Kidney glomerular epithelial cell (primary cell): ENCODE measurements around the gene GPR137C.
A peak's percentile ranks its signal among the peaks of the same experiment; 100 is the strongest.
"Not testable (repeated sequence)": the region's sequence is repeated elsewhere in the genome, so short reads cannot be mapped to it uniquely, and the experiment has no call there.

Experiments
- DNase-seq: peaks from one replicate; lab custom pipeline; 2025; lab: John Stamatoyannopoulos, UW

GPR137C gene

DNA sequence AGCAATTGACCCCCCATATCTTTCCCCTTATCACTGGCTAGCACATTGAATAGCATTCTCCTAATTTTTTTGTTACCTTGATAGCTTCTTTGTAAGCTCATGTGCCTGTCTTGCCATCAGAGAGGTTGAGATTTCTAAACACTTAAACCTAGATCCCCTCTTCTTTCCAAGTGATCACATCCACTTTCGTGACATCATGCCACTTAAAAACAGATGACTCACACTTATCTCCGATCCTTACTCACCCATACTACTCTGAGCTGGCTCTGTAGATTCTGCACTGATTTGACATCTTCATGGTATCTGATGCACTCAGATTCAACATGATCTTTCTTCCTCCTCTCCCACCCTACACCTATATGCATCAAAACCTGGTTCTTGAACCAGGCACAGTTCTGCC is 10.5 kb downstream of the GPR137C start:
- DNase-seq = peak; percentile 27

GRCh38 chr14:52568454-52568853 is 15.8 kb downstream of the GPR137C start:
- not testable (repeated sequence) for DNase-seq

- DNase-seq = no peak
Observed at GRCh38 chr14:52575858-52576257, 23.2 kb downstream of the GPR137C start.

DNA sequence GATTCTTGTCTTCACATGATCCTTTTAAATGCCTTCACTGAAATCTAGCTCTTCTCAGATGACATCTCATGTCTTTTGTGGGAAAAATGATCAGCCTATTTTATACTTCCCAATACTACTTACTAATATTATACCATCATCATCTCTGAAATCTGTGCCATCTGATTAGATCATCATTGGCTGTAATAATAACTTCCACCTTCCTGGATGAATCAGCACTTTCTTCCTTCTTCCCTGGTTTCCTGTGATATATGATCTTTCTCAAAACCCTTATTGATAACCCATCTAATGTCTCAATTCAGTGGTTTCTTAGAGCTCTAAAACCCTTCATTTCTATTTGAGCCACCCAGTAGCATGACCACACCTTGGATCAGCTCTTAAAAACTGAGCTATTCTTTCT is 30.9 kb downstream of the GPR137C start:
- no peak for DNase-seq

DNA sequence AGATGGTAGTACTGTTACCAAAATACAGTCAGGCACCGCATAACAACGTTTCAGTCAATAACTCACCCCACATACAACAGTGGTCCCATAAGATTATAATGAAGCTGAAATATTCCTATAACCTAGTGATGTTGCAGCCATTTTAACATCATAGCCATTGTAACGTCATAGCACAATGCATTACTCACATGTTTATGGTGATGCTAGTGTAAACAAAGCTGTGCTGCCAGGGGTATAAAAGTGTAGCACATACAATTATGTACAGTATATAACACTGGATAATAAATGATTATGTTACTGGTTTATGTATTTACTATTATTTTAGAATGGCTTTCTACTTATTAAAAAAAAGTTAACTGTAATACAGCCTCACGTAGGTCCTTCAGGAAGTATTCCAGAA is 37.0 kb downstream of the GPR137C start:
- no peak for DNase-seq

GRCh38 chr14:52590318-52590717 is 37.7 kb downstream of the GPR137C start:
- no peak for DNase-seq

- DNase-seq = no peak
Observed at GRCh38 chr14:52596320-52596719, 43.7 kb downstream of the GPR137C start.

DNA sequence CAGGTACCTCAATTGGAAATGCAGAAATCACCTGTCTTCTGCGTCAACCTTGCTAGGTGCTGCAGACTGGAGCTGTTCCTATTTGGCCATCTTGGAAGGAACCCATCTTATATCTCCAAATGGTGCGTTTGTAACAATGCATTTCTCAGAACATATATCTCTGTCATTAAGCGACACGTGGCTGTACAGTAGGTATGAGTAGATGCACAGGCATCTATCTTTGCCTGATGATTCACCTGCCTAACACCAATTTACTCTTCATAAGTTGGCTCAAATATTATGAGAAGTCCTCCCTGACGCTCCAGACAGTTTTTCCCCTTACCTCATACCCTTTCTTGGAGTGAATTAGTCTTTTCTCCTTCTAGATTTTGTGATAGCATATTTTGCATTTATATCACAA is 44.2 kb downstream of the GPR137C start:
- DNase-seq = no peak

- no peak for DNase-seq
Observed at GRCh38 chr14:52598568-52598967, 45.9 kb downstream of the GPR137C start.

DNA sequence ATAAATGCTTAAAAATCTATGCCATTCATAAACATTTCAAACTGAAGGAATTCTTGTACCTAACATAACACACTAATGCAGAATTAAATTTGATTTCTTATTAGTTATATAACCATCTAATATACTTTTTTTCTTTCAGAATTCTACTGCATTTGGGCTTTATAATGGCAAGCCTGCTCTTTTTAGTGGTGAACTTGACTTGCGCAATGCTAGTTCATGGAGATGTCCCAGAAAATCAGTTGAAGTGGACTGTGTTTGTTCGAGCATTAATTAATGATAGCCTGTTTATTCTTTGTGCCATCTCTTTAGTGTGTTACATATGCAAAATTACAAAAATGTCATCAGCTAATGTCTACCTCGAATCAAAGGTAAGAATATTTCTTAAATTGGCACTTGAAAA is 47.3 kb downstream of the GPR137C start:
- DNase-seq = no peak

DNA sequence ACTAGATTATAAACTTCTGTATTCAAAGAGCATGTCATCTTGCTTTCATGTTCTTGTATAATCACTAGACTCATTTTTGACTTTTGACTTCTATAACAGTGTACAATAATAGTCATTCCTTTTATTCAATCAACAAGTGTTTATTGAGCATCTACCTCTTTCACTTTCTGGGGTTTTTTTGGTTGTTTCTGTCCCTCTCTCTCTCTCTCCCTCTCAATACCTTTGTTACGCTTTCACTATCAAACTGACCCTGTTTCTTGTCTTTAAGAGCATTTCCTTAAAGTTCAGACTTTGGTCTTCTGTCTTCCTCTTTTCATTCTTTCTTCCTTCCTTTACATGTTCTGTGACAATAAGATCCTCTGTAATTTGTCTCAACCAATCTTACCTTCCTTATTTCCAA is 49.5 kb downstream of the GPR137C start:
- no peak for DNase-seq

DNA sequence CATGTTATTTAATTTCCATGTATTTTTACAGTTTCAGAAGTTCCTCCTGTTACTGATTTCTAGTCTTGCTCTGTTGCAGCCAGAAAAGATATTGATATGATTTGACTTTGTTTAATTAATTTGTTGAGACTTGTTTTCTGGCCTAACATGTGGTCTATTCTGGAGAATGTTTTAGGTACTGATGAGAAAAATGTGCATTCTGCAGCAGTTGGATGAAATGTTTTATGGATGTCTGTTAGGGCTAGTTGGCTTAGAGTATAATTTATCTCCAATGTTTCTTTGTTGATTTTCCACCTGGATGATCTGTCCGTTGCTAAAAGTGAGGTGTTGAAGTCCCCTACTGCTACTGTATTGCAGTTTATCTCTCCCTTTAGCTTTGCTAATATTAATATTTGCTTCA is 54.4 kb downstream of the GPR137C start:
- DNase-seq = no peak

DNA sequence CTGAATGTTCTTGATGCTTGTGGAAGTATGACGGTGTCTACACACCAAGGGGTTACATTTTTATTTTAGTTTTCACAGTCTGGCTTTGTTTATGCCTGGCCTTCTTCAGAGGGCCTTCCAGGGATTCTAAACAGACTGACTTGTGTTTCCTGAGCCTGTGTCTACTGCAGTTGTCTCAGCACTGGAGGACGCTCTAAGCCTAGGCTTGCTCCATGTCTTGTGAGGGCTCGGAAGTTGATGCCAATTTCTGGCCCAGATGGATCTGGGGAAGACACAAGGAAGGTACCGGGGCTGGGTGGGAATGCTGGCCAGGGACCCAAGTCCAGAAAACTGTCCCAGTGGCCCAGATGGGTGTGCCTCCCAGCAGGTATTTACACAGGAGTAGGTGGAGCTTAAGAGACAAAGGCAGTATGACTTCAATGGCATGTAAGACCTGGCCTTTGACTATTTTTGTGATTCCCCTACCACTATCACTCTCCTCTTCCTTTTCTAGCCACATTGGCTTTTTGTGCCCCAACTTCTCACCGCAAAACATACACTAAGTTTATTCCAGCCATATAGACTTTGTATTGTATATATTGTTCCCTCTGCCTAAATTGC is 56.9 kb downstream of the GPR137C start:
- DNase-seq = no peak

DNA sequence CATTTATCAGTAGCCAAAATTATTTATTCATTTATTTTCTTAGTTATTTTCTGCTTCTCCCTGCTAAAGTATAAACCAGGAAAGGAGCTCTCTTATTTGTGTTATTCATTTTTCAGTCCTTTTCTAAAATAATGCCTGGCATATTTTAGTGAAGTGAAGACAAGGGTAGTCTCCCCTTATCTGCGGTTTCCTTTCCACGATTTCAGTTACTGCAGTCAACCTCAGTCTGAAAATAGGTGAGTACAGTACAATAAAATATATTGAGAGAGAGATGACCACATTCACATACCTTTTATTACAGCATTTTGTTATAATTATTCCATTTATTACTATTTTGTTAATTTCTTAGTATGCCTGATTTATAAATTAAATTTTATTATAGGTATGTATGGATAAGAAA is 57.6 kb downstream of the GPR137C start:
- DNase-seq = no peak

DNA sequence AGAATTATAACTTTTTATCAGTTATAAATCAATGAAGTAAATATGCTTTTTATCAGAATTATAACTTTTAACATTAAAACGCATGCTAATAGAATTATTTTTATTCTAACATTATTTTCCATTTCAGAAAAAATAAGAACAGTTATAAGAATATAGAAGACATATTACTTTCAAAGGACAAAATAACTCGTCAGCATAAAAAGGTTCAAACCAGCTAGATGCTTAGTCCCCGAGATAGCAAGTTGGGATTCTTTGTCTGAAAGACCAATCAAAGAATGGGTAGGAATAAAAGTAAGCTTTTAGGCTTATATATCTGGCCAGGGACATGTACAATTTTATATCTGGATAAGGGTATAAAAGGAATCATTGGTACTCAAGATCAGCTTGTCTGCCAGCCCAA is 66.0 kb downstream of the GPR137C start:
- no peak for DNase-seq

DNA sequence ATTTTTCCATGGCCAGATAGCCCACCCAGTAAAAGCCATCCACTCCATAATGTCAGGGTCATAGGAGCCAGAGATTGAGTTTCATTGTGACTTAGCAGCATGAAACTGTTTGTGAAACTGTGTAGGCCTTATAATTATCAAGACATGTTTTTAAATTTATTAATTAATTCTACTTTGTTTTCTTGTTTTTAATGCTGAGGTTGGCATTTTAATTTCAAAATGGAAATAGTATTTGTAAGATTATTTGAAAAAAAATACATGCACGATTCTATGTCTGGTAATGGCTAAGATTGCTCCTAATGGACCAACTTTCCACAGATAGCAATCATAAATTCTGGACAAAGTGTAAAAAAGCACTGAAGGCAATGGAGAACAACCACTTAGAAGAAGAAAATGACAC is 67.1 kb downstream of the GPR137C start:
- DNase-seq = no peak

DNA sequence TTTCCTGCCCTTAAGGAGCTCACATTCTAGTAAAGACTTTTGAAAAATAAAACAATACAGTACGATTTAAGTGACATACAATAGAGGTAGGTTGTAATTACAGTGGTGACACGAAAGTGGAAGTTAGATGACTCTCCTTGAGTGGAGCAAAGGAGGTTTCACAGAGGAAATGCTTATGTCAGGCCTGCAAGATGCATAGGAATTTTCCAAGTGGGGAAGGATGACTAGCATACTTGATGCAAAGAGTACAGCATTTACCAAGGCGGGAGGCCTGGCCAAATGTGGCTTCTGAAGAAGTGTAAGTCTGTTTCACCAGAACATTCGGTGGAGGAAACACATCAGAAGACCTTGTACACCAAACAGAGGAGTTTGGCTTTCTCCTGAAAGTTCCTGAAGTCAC is 87.5 kb downstream of the GPR137C start:
- no peak for DNase-seq

GRCh38 chr14:52641745-52642144 is 89.1 kb downstream of the GPR137C start:
- DNase-seq = no peak

DNA sequence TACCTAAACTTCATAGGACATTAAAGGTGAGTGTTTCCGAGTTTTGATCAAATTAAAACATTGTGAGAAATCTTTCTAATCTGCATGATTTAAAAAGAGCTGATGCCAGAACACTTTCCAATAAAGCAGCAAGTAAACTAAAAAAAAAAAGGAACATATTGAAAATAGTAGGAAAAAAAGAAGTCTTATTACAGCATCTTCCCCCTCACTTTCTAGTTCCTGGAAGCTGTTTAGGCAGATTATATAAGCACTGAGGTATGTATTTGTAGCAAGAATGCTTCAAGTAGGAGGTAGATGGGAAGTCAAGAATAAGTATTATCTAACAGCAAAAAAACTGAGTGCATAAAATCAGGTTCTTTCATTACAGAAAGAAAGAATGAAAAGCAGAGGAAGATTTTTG is 96.9 kb downstream of the GPR137C start:
- no peak for DNase-seq

- DNase-seq = no peak
Observed at GRCh38 chr14:52650774-52651173, 98.1 kb downstream of the GPR137C start.

DNA sequence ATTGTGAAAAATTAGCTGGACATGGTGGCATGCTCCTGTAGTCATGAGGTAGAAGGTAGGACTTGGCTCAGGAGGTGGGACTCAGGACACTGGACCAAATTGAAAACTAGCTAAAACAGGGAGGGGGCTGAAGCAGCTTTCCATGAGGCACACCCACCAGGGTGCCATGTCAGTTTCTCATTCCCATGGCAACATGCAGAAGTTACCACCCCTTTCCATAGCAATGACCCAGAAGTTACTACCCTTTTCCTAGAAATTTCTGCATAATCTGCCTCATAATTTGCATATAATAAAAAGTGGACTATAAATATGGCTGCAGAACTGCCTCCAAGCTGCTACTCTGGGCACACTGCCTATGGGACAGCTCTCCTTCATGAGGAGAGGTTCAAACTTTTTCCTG is 104.3 kb downstream of the GPR137C start:
- no peak for DNase-seq

GRCh38 chr14:52660325-52660724 is 107.7 kb downstream of the GPR137C start:
- no peak for DNase-seq

GRCh38 chr14:52660832-52661231 is 108.2 kb downstream of the GPR137C start:
- no peak for DNase-seq

- DNase-seq = no peak
Observed at GRCh38 chr14:52661314-52661713, 108.7 kb downstream of the GPR137C start.

GRCh38 chr14:52663850-52664249 is 111.2 kb downstream of the GPR137C start:
- DNase-seq = no peak
